ENCODE data around the gene BLVRB.
"Not testable (repeated sequence)": the region's sequence is repeated elsewhere in the genome, so short reads cannot be mapped to it uniquely, and the experiment has no call there.

BLVRB gene

GRCh38 chr19:40442328-40443130 lies 23.0 kb downstream of the BLVRB start:
- H2AFZ ChIP-seq (ENCODE audit: low read depth), result peak overlapping the region; percentile 66
- H4K20me1 ChIP-seq (ENCODE audit: insufficient read depth), result no peaks in the 10 kb centered on the region
- H3K36me3 ChIP-seq (ENCODE audit: insufficient read depth), result no peaks in the 10 kb centered on the region; the same call in 1 of the 2 replicates
- H3K79me2 ChIP-seq (ENCODE audit: insufficient read depth, low read depth), result peaks cover 9% of the 10 kb centered on the region
- no peak overlapping the region for H3K4me3 ChIP-seq (IDR thresholded peaks at IDR 0.05; ENCODE audit: insufficient read depth, low read depth, low read length)
- H3K4me1 ChIP-seq (ENCODE audit: low read depth, poor library complexity, severe bottlenecking), result peaks cover 21% of the 10 kb centered on the region
- no peaks in the 10 kb centered on the region for H3K27me3 ChIP-seq (ENCODE audit: insufficient read depth, low read depth)
- peak overlapping the region; percentile 24; the same call in 1 of the 2 replicates for H3K27ac ChIP-seq
- peak overlapping the region; percentile 15; the same call in 1 of the 2 replicates for H3K9ac ChIP-seq
- no peak for TF ChIP-seq CTCF (conservative IDR thresholded peaks at IDR 0.05; ENCODE audit: low read depth, low read length)
- peak overlapping the region; percentile 91 for H3K4me2 ChIP-seq

GRCh38 chr19:40441719-40442253 lies 23.8 kb downstream of the BLVRB start:
- H4K20me1 ChIP-seq (ENCODE audit: insufficient read depth), result no peaks in the 10 kb centered on the region
- H3K4me2 ChIP-seq, result peak overlapping the region; percentile 91
- TF ChIP-seq CTCF (conservative IDR thresholded peaks at IDR 0.05; ENCODE audit: low read depth, low read length), result no peak
- peak overlapping the region; percentile 15; the same call in 1 of the 2 replicates for H3K9ac ChIP-seq
- H3K4me1 ChIP-seq (ENCODE audit: low read depth, poor library complexity, severe bottlenecking), result peaks cover 21% of the 10 kb centered on the region
- H2AFZ ChIP-seq (ENCODE audit: low read depth), result no peak overlapping the region
- H3K27me3 ChIP-seq (ENCODE audit: insufficient read depth, low read depth), result no peaks in the 10 kb centered on the region
- H3K36me3 ChIP-seq (ENCODE audit: insufficient read depth), result no peaks in the 10 kb centered on the region; the same call in 1 of the 2 replicates
- H3K4me3 ChIP-seq (IDR thresholded peaks at IDR 0.05; ENCODE audit: insufficient read depth, low read depth, low read length), result no peak overlapping the region
- H3K79me2 ChIP-seq (ENCODE audit: insufficient read depth, low read depth), result peaks cover 9% of the 10 kb centered on the region
- no peak overlapping the region for H3K27ac ChIP-seq

GRCh38 chr19:40438284-40438683 lies 27.3 kb downstream of the BLVRB start:
- Histone ChIP-seq H3K27me3 (ENCODE audit: insufficient read depth, low read depth) (no peaks in the 10 kb centered on the region), H3K9ac (no peak overlapping the region), H3K79me2 (ENCODE audit: insufficient read depth, low read depth) (peaks cover 9% of the 10 kb centered on the region), H4K20me1 (ENCODE audit: insufficient read depth) (no peaks in the 10 kb centered on the region), H3K36me3 (ENCODE audit: insufficient read depth) (no peaks in the 10 kb centered on the region; the same call in 1 of the 2 replicates), H2AFZ (ENCODE audit: low read depth) (no peak overlapping the region), H3K4me2 (no peak overlapping the region), H3K27ac (no peak overlapping the region), H3K4me3 (IDR thresholded peaks at IDR 0.05; ENCODE audit: insufficient read depth, low read depth, low read length) (no peak overlapping the region), H3K4me1 (ENCODE audit: low read depth, poor library complexity, severe bottlenecking) (peaks cover 39% of the 10 kb centered on the region)
- no peak for TF ChIP-seq CTCF (conservative IDR thresholded peaks at IDR 0.05; ENCODE audit: low read depth, low read length)

- H2AFZ ChIP-seq (ENCODE audit: low read depth), result peak overlapping the region; percentile 95
- H3K27me3 ChIP-seq (ENCODE audit: insufficient read depth, low read depth), result no peaks in the 10 kb centered on the region
- H3K4me3 ChIP-seq (IDR thresholded peaks at IDR 0.05; ENCODE audit: insufficient read depth, low read depth, low read length), result no peak overlapping the region
- peaks cover 37% of the 10 kb centered on the region for H3K4me1 ChIP-seq (ENCODE audit: low read depth, poor library complexity, severe bottlenecking)
- H3K9ac ChIP-seq, result peak overlapping the region; percentile 85
- peak overlapping the region; percentile 100 for H3K4me2 ChIP-seq
- H3K27ac ChIP-seq, result peak overlapping the region; percentile 89
- H3K36me3 ChIP-seq (ENCODE audit: insufficient read depth), result no peaks in the 10 kb centered on the region
- no peaks in the 10 kb centered on the region for H4K20me1 ChIP-seq (ENCODE audit: insufficient read depth)
- TF ChIP-seq CTCF (conservative IDR thresholded peaks at IDR 0.05; ENCODE audit: low read depth, low read length), result no peak
- H3K79me2 ChIP-seq (ENCODE audit: insufficient read depth, low read depth), result no peaks in the 10 kb centered on the region
Measured at GRCh38 chr19:40433391-40434216, 31.9 kb downstream of the BLVRB start.

- H2AFZ ChIP-seq (ENCODE audit: low read depth), result peak overlapping the region; percentile 95
- H4K20me1 ChIP-seq (ENCODE audit: insufficient read depth); H3K4me3 ChIP-seq (IDR thresholded peaks at IDR 0.05; ENCODE audit: insufficient read depth, low read depth, low read length); H3K27me3 ChIP-seq (ENCODE audit: insufficient read depth, low read depth); H3K36me3 ChIP-seq (ENCODE audit: insufficient read depth); H3K79me2 ChIP-seq (ENCODE audit: insufficient read depth, low read depth): not testable (repeated sequence)
- H3K27ac ChIP-seq, result peak overlapping the region; percentile 89
- H3K4me2 ChIP-seq, result peak overlapping the region; percentile 100
- peak overlapping the region; percentile 85; the same call in 1 of the 2 replicates for H3K9ac ChIP-seq
- H3K4me1 ChIP-seq (ENCODE audit: low read depth, poor library complexity, severe bottlenecking), result peaks cover 37% of the 10 kb centered on the region
Measured at GRCh38 chr19:40432760-40433159, 32.8 kb downstream of the BLVRB start.

All from KMS-11 (cell line).